NCI-H345 (cell line): Measurements from ENCODE around the gene SLC2A5.
"Not testable (repeated sequence)": the region's sequence is repeated elsewhere in the genome, so short reads cannot be mapped to it uniquely, and the experiment has no call there.

Source experiments
- DNase-seq: peaks from one replicate; lab custom pipeline; 2025; lab: John Stamatoyannopoulos, UW

Gene SLC2A5

GRCh38 chr1:9005395-9005708 lies 64.1 kb downstream of the SLC2A5 start:
- no peak for DNase-seq

GRCh38 chr1:9004700-9005394 lies 64.6 kb downstream of the SLC2A5 start:
- peak; percentile 17 for DNase-seq

GRCh38 chr1:9004031-9004699 lies 65.3 kb downstream of the SLC2A5 start:
- no peak for DNase-seq

GRCh38 chr1:9002215-9002560 lies 67.2 kb downstream of the SLC2A5 start:
- not testable (repeated sequence) for DNase-seq

- DNase-seq: not testable (repeated sequence)
Measured at GRCh38 chr1:9001534-9002214, 67.8 kb downstream of the SLC2A5 start.

- DNase-seq: not testable (repeated sequence)
Measured at GRCh38 chr1:8993962-8994675, 75.3 kb downstream of the SLC2A5 start.

GRCh38 chr1:8992936-8993687 lies 76.3 kb downstream of the SLC2A5 start:
- DNase-seq: no peak

GRCh38 chr1:8989821-8990220 lies 79.6 kb downstream of the SLC2A5 start:
- no peak for DNase-seq

- no peak for DNase-seq
Measured at GRCh38 chr1:8989061-8989460, 80.4 kb downstream of the SLC2A5 start.

GRCh38 chr1:8988618-8988967 lies 80.8 kb downstream of the SLC2A5 start:
- no peak for DNase-seq

- peak; percentile 14 for DNase-seq
Measured at GRCh38 chr1:8987881-8988617, 81.4 kb downstream of the SLC2A5 start.

GRCh38 chr1:8986814-8987190 lies 82.6 kb downstream of the SLC2A5 start:
- DNase-seq: no peak

GRCh38 chr1:8985915-8986813 lies 83.3 kb downstream of the SLC2A5 start:
- DNase-seq: no peak
